ENCODE data around the gene PTPRN2.
"Not testable (repeated sequence)": the region's sequence is repeated elsewhere in the genome, so short reads cannot be mapped to it uniquely, and the experiment has no call there.

The PTPRN2 gene

GRCh38 chr7:158294468-158295215 lies 293.0 kb downstream of the PTPRN2 start:
- not testable (repeated sequence) for H3K27ac Mint-ChIP-seq; H3K4me3 Mint-ChIP-seq; H3K4me1 Mint-ChIP-seq (ENCODE audit: low read depth in 2 of 2); DNase-seq; H3K36me3 Mint-ChIP-seq (ENCODE audit: insufficient read depth); ATAC-seq (replicated peaks); H3K9me3 Mint-ChIP-seq
- peaks cover 10 to 13% of the 10 kb centered on the region in 2 donors for H3K27me3 Mint-ChIP-seq

GRCh38 chr7:158292948-158293347 lies 294.7 kb downstream of the PTPRN2 start:
- peaks cover 9 to 10% of the 10 kb centered on the region in 2 donors for H3K27me3 Mint-ChIP-seq
- ATAC-seq (replicated peaks) (no peak), DNase-seq (no peak)
- no peak overlapping the region for H3K27ac Mint-ChIP-seq
- no peaks in the 10 kb centered on the region for H3K4me1 Mint-ChIP-seq (ENCODE audit: low read depth in 2 of 2)
- H3K4me3 Mint-ChIP-seq: no peak overlapping the region
- H3K36me3 Mint-ChIP-seq (ENCODE audit: insufficient read depth): no peaks in the 10 kb centered on the region
- peaks cover 1 to 12% of the 10 kb centered on the region in 2 donors for H3K9me3 Mint-ChIP-seq

DNA sequence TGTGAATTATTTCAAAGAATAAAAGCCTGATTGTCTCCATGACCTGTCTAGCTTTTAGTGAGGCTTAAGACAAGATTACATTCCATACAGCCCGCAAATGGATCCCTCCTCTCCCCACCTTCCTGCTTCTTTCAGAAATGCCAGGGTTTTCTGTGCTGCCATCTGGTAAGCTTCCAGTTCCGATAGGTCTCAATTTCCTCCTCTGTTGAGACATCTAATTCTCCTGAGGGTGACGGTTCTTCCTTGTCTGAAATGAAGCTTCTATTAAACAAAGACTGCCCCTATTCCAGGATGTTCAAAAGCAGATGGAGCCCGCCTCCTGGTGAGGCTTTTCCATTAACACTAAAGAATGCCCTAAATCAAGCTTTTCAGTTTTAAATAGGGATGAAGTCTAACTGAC lies 295.6 kb downstream of the PTPRN2 start:
- Mint-ChIP-seq H3K27ac (no peak overlapping the region), H3K36me3 (ENCODE audit: insufficient read depth) (peaks cover 4% of the 10 kb centered on the region), H3K4me1 (ENCODE audit: low read depth in 2 of 2) (no peaks in the 10 kb centered on the region), H3K27me3 (peaks cover 6 to 10% of the 10 kb centered on the region in 2 donors), H3K4me3 (no peak overlapping the region), H3K9me3 (peaks cover 1 to 17% of the 10 kb centered on the region in 2 donors)
- DNase-seq (no peak), ATAC-seq (replicated peaks) (no peak)

GRCh38 chr7:158289761-158290523 lies 297.7 kb downstream of the PTPRN2 start:
- ATAC-seq (replicated peaks) (no peak), DNase-seq (no peak)
- no peak overlapping the region for H3K27ac Mint-ChIP-seq
- H3K4me3 Mint-ChIP-seq: no peak overlapping the region
- peaks cover 0 to 8% of the 10 kb centered on the region in 2 donors for H3K27me3 Mint-ChIP-seq
- peaks cover 4 to 33% of the 10 kb centered on the region in 2 donors for H3K9me3 Mint-ChIP-seq
- H3K4me1 Mint-ChIP-seq (ENCODE audit: low read depth in 2 of 2): no peaks in the 10 kb centered on the region
- peaks cover 4% of the 10 kb centered on the region for H3K36me3 Mint-ChIP-seq (ENCODE audit: insufficient read depth)

GRCh38 chr7:158289231-158289630 lies 298.4 kb downstream of the PTPRN2 start:
- ATAC-seq (replicated peaks) (no peak), DNase-seq (no peak)
- no peak overlapping the region for H3K4me3 Mint-ChIP-seq
- peaks cover 4% of the 10 kb centered on the region for H3K36me3 Mint-ChIP-seq (ENCODE audit: insufficient read depth)
- no peaks in the 10 kb centered on the region for H3K4me1 Mint-ChIP-seq (ENCODE audit: low read depth in 2 of 2)
- peaks cover 0 to 9% of the 10 kb centered on the region in 2 donors for H3K27me3 Mint-ChIP-seq
- no peak overlapping the region for H3K27ac Mint-ChIP-seq
- peaks cover 6 to 37% of the 10 kb centered on the region in 2 donors for H3K9me3 Mint-ChIP-seq

GRCh38 chr7:158286210-158286609 lies 301.4 kb downstream of the PTPRN2 start:
- Mint-ChIP-seq H3K27ac (no peak overlapping the region), H3K4me1 (ENCODE audit: low read depth in 2 of 2) (no peaks in the 10 kb centered on the region), H3K9me3 (peaks cover 6 to 37% of the 10 kb centered on the region in 2 donors), H3K27me3 (peaks cover 0 to 9% of the 10 kb centered on the region in 2 donors), H3K4me3 (no peak overlapping the region), H3K36me3 (ENCODE audit: insufficient read depth) (peaks cover 4% of the 10 kb centered on the region)
- ATAC-seq (replicated peaks) (no peak), DNase-seq (no peak)

- H3K9me3 Mint-ChIP-seq: peaks cover 6 to 37% of the 10 kb centered on the region in 2 donors
- H3K27me3 Mint-ChIP-seq: peaks cover 0 to 9% of the 10 kb centered on the region in 2 donors
- no peak overlapping the region for H3K4me3 Mint-ChIP-seq
- DNase-seq (no peak), ATAC-seq (replicated peaks) (no peak)
- no peak overlapping the region for H3K27ac Mint-ChIP-seq
- H3K36me3 Mint-ChIP-seq (ENCODE audit: insufficient read depth): peaks cover 4% of the 10 kb centered on the region
- no peaks in the 10 kb centered on the region for H3K4me1 Mint-ChIP-seq (ENCODE audit: low read depth in 2 of 2)
Observed at GRCh38 chr7:158285383-158285770, 302.2 kb downstream of the PTPRN2 start.

GRCh38 chr7:158284617-158285382 lies 302.8 kb downstream of the PTPRN2 start:
- Mint-ChIP-seq H3K4me3 (no peak overlapping the region), H3K9me3 (peaks cover 6 to 36% of the 10 kb centered on the region in 2 donors), H3K27ac (no peak overlapping the region), H3K27me3 (peaks cover 0 to 9% of the 10 kb centered on the region in 2 donors), H3K4me1 (ENCODE audit: low read depth in 2 of 2) (no peaks in the 10 kb centered on the region), H3K36me3 (ENCODE audit: insufficient read depth) (peaks cover 4% of the 10 kb centered on the region)
- no peak for ATAC-seq (replicated peaks)
- DNase-seq: no peak

DNA sequence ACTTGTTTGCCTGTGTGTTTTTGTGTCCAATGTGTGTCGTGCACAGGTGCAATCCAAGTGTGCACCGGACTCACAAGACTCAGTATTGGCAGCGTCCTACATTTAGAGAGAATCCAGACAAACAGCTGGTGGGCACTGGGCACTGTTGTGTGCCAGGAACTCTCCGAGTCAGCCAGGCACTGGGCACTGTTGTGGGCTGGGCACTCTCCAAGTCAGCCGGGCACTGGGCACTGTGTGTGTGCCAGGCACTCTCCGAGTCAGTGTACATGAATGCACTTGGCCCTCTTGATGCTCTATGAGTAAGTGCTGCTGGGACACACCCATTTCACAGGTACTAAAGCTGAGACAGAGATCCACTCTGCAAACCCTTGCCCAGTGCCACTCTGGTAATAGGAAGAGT lies 303.5 kb downstream of the PTPRN2 start:
- Mint-ChIP-seq H3K4me1 (ENCODE audit: low read depth in 2 of 2) (no peaks in the 10 kb centered on the region), H3K36me3 (ENCODE audit: insufficient read depth) (peaks cover 4% of the 10 kb centered on the region), H3K27me3 (peaks cover 0 to 9% of the 10 kb centered on the region in 2 donors), H3K4me3 (no peak overlapping the region), H3K27ac (no peak overlapping the region), H3K9me3 (peaks cover 6 to 29% of the 10 kb centered on the region in 2 donors)
- ATAC-seq (replicated peaks) (no peak), DNase-seq (no peak)

GRCh38 chr7:158283016-158283974 lies 304.3 kb downstream of the PTPRN2 start:
- no peak for ATAC-seq (replicated peaks)
- H3K4me3 Mint-ChIP-seq: no peak overlapping the region
- H3K9me3 Mint-ChIP-seq: peaks cover 6 to 26% of the 10 kb centered on the region in 2 donors
- H3K27ac Mint-ChIP-seq: no peak overlapping the region
- peaks cover 4% of the 10 kb centered on the region for H3K36me3 Mint-ChIP-seq (ENCODE audit: insufficient read depth)
- peaks cover 0 to 9% of the 10 kb centered on the region in 2 donors for H3K27me3 Mint-ChIP-seq
- DNase-seq: no peak
- no peaks in the 10 kb centered on the region for H3K4me1 Mint-ChIP-seq (ENCODE audit: low read depth in 2 of 2)

DNA sequence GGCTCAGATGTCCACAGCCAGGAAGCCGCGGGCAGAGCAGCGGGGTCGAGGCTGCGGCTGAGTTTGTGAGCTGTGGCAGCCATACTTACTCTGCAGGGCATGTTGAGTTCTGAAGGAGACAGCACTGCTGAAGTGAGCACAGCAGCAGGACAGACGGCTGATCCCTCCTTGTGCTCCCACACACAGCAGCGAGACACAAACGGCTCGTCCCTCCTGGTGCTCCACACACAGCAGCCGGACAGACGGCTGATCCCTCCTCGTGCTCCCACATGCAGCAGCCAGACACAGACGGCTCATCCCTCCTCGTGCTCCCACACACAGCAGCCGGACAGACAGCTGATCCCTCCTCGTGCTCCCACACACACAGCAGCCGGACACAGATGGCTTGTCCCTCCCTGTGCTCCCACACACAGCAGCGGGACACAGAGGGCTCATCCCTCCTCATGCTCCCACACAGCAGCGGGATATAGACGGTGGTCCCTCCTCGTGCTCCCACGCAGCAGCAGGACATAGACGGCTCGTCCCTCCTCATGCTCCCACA lies 305.1 kb downstream of the PTPRN2 start:
- Mint-ChIP-seq H3K4me3 (no peak overlapping the region), H3K9me3 (peaks cover 4 to 26% of the 10 kb centered on the region in 2 donors), H3K36me3 (ENCODE audit: insufficient read depth) (peaks cover 4% of the 10 kb centered on the region), H3K27me3 (peaks cover 0 to 9% of the 10 kb centered on the region in 2 donors), H3K27ac (no peak overlapping the region), H3K4me1 (ENCODE audit: low read depth in 2 of 2) (no peaks in the 10 kb centered on the region)
- ATAC-seq (replicated peaks) (no peak), DNase-seq (no peak)

- DNase-seq: no peak
- ATAC-seq (replicated peaks): no peak
- Mint-ChIP-seq H3K9me3 (peaks cover 4 to 15% of the 10 kb centered on the region in 2 donors), H3K27me3 (peaks cover 0 to 9% of the 10 kb centered on the region in 2 donors), H3K36me3 (ENCODE audit: insufficient read depth) (no peaks in the 10 kb centered on the region), H3K4me3 (no peak overlapping the region), H3K4me1 (ENCODE audit: low read depth in 2 of 2) (no peaks in the 10 kb centered on the region), H3K27ac (no peak overlapping the region)
Observed at GRCh38 chr7:158281441-158281840, 306.2 kb downstream of the PTPRN2 start.

Data from effector memory CD8-positive, alpha-beta T cell (primary cell).